NCI-H2107 treated with DMSO at 0.1 percent for 48 hours (cell line): ENCODE data around the gene DDC.

ENCODE experiments used
- DNase-seq: peaks from one replicate; lab custom pipeline; 2025; ENCODE audit not compliant: unreplicated experiment; lab: John Stamatoyannopoulos, UW

Gene DDC, protein sequence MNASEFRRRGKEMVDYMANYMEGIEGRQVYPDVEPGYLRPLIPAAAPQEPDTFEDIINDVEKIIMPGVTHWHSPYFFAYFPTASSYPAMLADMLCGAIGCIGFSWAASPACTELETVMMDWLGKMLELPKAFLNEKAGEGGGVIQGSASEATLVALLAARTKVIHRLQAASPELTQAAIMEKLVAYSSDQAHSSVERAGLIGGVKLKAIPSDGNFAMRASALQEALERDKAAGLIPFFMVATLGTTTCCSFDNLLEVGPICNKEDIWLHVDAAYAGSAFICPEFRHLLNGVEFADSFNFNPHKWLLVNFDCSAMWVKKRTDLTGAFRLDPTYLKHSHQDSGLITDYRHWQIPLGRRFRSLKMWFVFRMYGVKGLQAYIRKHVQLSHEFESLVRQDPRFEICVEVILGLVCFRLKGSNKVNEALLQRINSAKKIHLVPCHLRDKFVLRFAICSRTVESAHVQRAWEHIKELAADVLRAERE

DNA sequence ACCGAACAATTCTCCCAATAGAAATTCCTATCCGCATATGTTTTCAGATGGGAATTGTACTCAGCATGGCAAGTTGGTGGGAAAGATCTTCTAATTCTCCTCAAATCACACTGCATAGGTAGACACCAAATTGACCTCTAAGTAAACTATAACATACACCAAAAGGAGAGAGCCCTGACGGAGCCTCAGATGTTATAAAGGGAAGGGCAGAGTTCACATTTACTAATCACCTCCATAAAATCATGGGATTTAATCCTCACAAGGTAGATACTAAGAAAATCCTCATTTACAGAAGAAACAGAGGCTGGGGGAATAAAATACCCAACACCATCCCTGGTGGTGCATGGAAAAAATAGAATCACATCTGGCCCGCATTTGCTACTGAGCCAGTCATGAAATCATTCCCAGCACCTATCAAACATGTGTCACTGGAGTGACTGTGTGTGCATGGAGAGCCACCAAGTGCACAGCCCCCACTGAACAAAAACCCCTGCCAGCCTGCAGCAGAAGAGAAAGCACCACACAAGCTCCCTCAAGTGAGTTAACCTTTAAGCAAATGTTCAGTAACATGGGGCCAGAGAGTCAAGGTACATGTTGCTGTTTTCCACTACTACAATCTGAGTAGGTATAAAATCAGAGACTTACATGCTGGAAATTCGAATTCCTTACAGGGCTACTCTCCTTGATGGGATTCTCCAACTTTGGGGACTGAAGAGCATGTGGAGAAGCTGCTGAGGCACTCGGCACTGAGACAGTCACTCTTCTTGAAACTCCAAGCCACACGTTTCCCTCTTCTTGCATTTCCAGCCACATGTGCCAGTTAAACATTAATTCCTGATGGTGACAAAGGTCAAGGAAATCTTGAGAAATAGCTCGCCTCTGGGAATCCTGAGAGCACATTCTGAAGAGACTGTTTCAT, at the start of gene DDC:
Gene DDC (minus strand): TSS at position 766 of the 919 bp plus-strand sequence. CDS start 21,320 bp downstream, outside the sequence.
- no peak for DNase-seq

DNA sequence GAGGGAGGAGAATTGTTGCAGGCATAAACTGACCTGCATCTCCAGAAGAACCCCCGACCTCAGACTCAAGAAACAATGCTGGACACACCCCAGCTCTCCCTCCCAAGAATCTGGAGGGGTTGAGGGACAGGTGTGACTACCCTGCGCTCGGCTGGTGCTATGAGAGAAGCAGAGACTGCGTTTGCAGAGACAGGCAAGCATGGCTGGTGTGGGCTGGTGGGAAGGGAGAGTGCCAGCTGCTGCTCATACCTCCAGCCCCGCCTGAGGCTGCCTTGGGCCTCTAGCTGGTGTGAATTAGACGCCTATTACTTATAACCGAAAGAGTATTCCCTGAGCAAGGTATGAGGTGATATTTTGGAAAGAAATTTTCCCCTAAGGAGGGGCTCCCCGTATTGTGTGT, 48.3 kb upstream of the DDC start:
- no peak for DNase-seq

DNA sequence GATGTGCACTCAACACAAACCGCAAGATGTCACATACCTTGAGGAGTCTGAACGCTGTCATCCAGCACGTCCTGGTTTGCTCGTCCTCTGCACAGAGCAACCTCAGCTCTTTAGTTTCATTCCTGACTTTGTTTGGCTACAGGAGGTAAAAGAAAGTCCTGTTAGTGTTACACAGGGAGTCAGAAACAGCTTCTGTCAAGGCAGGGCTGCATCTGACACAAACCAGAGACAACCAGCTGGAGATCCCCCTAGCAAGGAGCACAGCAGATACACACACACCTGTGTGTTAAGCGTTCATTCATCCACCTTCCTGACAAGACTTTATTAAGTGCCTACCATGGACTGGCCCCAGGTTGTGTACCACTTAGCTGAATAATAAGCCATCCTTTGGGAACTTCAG, 47.5 kb upstream of the DDC start:
- no peak for DNase-seq

DNA sequence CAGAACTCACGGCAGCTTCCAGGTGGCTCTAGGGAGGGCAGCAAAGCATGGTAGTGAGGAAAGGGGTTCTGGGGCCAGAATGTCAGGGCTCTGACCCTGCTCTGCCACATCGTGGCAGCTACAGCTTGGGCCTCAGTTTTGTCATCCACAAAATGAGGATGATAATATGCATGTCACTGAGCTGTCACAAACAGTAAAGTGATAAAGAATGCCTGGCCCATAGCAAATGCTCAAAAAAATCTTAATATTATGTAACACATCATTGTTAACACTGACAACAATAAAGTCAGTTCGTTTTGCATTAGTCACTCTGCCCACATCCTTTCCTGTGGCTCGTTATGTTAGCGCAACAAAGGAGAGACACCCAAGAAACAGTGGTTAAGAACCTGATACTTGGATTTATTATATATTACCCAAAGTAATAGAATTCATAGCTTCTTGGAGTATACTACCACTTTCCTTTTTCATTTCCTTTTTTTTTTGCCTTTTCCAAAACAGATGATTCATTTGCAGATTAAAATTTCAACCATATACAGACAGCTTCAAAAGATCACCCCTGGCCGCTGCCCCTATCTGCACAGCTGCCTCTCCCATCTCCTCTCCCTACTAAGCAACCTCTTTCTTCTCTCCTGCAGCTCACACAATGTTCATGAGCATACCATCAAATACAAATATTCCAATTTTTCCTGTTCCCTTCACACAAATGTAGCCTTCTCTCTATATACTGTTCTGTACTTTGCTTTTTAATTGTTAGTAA, 45.5 kb upstream of the DDC start:
- DNase-seq, result no peak

DNA sequence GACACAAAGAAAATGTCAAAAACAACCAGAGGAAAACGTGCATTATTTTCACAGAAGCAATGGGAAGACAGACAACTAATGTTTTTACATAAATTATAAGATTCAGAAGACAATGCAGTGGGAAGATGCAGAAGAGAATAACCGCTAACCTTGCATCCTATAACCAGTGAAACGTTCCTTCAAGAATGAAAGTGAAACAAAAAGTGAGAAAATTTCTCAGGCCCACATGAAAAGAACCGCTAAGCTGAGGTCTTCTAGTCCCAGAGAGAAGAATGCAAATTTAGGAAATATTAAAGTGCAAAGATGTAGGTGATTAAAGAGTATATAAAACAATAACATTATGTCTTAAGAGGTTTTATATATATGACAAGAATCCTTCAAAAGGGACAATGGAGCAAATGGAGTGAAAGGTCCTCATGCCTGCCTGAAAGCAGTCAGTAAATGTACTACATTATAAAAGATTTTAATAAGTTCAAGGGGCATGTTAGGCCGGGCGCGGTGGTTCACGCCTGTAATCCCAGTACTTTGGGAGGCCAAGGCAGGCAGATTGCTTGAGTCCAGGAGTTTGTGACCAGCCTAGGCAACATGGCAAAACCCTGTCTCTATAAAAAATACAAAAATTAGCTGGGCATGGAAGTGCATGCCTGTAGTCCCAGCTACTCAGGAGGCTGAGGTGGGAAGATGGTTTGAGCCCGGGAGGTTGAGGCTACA, 43.1 kb upstream of the DDC start:
- no peak for DNase-seq

DNA sequence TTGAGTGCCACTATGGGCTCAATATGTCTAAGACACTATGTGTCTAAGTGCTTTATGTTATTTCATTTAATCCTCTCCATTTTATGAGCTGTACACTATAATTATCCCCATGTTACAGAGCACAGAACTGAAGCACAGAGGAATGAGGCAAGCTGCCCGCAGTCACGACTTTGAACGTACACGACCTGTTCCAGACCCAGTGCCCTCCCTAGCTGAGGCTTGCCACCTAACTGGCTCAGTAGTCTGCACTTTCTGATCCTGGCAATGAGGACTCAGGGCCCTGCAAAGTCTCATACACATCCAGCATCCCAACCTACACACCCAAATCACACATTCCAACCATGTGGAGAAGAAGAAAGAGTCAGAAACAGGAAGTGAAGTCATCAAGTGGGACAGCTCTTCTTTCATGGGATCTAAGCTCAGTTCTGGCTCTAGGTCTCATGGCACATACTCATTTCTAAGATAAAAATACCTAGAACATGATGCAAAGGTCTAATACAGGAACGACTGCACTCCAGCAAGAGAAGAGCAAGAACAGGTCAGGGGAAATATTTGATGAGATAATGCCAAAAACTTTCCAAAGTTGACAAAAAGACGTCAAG, 42.4 kb upstream of the DDC start:
- DNase-seq, result no peak

DNA sequence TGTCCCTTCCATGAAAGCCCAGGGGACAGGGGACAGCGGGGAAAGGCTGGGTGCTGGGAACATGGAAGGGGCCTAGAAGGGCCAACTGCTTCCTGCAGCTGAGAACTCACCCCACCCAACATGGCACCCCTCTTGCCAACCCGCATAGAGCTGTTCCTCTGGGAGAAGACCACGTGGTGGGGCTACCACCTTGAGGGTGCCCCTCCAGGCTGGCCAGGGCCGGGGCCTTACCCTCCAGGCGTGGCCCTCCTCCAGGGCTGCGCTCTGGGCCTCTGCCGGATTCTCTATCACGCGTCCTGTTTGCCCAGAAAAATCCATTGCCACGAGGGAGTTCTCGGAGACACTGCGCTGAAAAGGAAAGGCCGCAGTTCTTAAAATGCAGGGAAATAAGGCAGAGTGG, 39.9 kb upstream of the DDC start:
- no peak for DNase-seq

DNA sequence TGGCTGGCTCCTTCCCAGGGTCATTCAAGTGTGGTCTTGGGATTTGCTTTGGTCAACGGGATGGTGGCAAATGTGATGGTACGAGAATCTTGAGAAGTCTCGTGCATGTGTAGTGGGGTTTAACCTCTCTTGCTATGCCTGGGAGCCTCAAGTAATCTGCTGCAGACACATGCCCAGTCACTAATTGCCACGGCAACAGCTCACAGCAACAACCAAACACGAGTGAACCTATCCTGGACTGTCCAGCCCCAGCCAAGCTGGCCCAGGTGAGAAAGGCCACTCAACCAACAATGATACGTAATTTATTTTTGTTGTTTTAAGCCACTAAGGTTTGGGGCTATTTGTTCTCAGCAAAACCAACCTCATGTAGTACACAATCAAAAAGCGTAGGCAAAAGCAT, 38.1 kb upstream of the DDC start:
- DNase-seq, result no peak

DNA sequence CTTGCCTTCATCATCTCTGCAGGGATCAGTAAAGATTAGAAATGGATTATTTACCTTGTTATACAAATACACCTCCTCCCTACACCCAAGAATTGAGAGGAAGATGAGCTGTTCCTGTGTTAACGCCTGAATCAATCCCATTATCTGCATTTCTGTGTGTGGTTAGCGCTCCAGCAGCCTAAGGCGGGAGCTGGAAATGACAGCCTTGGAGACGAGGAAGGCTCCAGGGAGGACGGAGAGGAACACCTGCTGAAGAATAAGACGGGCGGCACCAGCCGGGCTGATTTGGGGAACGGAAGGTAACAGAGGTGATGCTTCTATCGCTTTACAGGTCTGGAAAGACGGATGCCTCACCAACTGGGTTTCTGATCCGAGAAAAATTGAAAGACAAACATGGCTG, 34.2 kb upstream of the DDC start:
- no peak for DNase-seq

DNA sequence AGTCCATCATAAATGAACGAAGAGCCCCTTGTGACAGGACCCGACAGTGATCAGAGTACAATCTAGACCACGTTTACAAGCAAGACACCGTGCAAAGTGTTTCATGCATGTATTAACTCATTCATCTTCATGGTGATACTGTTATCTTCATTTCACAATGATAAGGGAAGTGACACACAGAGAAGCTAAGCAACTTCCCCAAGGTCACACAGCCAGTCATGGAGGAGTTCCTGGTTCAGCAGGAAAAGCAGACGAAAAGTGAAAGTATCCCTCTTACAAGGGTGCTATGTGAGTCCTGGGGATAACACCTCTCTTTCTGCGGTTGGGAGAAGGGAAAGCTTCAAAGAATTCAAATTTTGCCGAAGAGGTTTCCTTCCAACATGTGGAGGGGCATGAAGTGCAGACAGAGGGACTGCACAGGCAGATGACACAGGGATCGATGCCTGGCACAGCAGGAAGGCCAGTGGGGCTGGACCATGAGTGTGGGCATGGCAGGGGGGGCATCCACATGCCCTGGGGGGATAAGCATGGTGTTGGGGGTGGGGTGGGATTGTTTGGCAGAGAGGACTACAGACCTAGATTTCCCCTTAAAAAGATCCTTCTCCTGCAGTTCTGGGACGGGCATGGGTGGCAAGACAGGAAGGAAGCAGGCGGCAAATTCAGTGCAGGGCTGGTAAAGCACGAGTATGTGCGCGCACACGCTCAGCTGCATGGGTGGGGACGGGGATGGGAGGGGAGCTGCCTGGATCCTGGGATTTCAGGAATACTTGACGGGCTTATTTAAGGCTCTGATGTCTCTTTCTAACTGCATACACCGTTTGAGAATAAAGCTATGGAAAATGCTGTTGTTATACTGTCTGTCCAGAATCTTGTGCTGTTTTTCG, 33.5 kb upstream of the DDC start:
- no peak for DNase-seq

DNA sequence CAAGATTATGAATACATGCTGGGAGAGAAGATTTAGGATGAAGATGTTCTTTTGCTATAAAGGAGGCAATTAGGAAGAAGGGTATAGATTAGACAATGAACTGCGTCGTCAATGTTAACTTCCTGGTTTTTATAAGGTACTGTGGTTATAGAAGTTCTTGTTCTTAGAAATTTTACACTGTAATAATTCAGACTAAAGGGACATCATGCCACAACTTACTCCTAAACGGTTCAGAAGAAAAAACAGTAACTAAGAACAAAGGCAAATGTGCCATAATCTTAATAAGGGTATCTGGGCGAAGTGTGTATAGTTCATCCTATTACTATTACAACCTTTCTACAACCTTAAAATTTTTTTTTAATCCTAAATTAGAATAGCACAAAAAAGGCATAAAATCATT, 31.3 kb upstream of the DDC start:
- no peak for DNase-seq

DNA sequence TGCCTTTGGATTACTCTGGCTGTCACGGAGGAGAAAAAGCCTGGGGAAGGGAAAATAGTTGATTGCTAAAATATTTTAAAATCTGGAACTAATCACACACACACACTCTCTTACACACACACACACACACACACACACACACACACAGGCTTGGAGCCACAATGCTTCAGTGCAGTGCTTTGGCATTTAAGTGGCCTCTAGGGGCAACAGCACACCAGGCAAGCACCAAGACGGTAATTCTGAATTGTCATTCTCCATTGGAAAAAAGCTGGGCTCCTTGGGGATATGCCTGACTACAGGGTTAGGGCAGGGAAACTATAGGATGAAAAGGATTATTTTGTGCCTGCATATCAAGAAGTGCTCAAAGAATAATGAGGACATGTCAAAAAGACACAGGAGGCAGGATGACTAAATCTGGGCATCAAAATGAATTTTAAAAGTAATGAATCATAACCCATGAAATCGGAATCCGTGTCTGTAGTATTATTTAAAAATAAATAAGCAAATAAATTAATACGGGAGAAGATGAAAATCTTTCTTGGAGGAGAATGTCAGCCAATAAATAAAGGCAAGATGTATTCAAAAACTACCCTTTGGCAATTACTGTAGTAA, 30.4 kb upstream of the DDC start:
- peak; percentile 23 for DNase-seq

DNA sequence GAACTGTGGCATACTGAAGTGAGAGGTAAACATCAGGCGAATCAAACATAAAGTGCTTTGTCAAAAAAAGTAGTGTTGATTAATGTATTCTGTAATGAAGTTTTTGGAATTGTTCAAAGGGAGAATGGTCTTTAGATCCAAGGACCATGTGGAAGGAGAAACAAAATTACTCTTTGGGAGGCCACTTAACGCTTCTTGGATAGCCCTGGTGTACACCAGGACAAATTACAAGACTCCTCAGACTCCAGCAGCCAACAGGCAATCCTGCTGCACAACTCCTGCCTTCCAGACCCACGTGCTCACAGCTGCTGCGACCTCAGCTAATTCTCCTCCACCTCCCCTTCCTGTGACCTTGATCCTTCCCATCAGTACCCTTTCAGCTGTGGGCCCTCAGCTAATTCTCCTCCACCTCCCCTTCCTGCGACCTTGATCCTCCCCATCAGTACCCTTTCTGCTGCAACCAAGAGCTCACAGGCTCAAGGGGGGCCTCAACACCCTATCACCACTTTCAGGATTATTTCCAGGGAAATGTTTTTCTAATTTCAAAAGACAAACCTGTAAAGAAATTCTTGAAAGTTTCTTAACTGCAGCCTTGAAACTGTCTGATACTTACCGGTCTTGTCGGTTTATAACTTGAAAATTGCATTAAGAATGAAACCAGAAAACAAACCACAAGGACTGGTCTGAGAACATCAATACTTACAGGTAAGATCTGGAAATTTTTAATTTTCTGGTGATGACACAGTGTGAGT, 29.7 kb upstream of the DDC start:
- DNase-seq, result no peak

DNA sequence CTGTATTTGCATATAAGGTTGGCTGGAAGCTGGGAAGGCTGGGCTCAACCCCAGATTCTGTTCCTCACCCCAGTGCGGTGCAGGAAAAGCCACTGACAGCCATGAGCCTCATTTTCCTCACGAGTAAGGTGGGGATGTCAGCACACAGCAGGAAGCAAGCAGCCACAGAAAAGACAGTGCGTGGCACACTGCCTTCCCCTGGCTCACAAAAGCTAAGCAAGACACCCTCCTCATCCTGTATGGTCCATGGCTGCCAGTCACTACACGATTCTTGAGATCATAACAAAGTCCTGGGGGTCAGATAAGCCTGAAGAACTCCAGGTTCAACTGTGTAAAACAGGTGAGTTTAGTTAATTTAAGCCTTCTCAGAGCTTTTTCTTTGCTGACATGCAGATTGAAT, 28.9 kb upstream of the DDC start:
- no peak for DNase-seq

DNA sequence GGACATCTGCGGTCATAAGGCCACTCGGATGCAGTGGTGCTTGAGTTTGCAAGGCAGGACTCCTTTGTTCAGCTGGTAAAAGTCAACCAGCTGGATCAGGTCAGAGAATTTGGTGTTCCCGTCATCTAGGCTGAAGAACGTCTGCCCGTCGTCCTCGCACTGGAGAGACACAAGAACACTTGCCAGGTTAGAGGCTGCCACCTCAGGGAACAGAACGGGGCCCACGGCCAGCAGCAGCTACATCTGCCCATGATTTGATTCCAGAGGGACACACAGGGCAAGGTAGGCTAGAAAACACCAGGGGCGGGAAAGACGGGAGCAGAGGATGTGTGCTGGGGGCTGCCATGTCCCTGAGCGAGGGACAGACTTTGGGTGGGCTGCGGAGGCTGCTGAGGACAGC, 27.7 kb upstream of the DDC start:
- no peak for DNase-seq

DNA sequence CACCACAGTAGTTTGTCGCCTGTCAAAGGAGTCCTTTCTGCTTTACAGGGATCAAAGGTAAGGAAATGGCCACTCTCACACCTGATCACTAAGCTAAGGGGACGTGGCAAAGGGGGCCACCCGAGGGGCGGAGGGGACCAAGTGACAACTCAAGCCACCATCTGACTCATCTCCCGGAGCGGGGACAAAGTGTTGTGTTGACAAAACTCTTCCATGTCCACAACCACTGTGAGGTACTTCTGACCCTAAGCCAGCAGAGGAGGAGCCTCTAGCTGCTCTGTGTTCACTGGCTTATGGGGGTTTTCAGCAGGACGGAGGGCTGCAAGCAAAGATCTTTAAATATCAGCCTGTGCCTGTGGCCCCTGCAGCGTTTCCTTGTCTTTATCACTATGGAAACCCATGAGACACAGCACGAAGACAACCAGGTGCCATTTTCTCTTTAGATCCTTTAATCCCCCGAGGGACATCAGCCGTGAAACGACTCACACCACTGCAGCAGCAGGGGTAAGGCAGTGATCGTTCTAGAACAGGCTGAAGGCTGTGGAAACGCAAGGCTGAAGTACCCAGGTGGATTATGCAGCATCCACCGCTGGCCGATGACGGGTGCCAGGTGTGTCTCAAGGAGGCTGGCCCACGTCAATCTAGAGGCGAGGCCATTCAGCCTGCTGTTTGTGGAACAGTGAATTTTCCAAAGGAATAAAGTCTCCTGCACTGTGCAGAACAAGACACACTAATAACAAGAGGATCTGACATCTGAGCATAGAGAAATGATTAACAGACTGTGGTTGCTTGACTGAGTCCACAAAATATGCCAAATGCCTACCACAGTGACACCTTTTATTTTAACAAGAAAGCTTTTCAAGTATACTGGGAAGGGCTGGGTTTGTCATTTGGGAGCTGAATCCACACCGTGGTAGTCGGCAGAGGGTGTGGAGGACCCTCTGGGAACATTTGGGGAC, 26.6 kb upstream of the DDC start:
- DNase-seq, result peak; percentile 73

DNA sequence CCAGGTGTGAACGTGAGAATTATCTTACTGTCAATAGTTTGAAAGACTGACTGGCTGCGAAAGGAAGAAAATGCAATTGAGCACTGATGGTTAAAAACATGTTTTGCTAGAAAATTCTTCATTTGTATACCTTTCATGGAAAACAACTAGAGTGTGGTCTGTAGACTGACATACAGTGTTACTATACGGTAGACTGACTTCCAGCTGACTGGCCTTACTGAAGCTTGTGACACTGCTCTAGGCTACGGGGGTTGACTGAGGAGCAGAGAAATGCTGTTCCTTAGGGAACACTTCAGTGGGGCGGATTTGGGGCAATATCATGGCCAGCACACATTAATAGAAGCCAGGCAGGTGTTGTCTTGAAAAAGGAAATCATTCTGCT, 25.9 kb upstream of the DDC start:
- DNase-seq, result no peak
